OCI-LY1 (cell line): ENCODE data around the gene MDM4.

Experiments used
- H2AFZ ChIP-seq: fragments of 200-600 bp; sonication (generic), shearing (Covaris generic); 2 replicates; pipeline ENCODE4 v1.6.0; 2014; ENCODE audit warnings: antibody characterized with exemption, mild to moderate bottlenecking, low read length
- H3F3A ChIP-seq: fragments of 200-600 bp; sonication (generic), shearing (Covaris generic); 2 replicates; pipeline ENCODE4 v1.6.0; 2014; ENCODE audit warnings: mild to moderate bottlenecking, antibody characterized with exemption, low read length, moderate library complexity; ENCODE audit not compliant: insufficient read depth
- H3K27ac ChIP-seq: fragments of 200-600 bp; sonication (generic); 2 replicates; pipeline ENCODE4 v1.5.1; 2014; ENCODE audit warnings: low read length, mixed run types, mild to moderate bottlenecking, low read depth; ENCODE audit not compliant: poor library complexity, severe bottlenecking
- H3K27me3 ChIP-seq: fragments of 200-600 bp; sonication (generic); 2 replicates; pipeline ENCODE4 v1.6.0; 2014; ENCODE audit warnings: antibody characterized with exemption, mild to moderate bottlenecking, low read length, moderate library complexity; ENCODE audit not compliant: insufficient read depth
- H3K36me3 ChIP-seq: fragments of 200-600 bp; sonication (generic); 2 replicates; pipeline ENCODE4 v1.6.1; 2014; ENCODE audit warnings: mild to moderate bottlenecking, antibody characterized with exemption, low read length, moderate library complexity, mixed read lengths; ENCODE audit not compliant: insufficient read depth
- H3K4me1 ChIP-seq: fragments of 200-600 bp; sonication (generic); 2 replicates; pipeline ENCODE4 v1.5.1; 2014; ENCODE audit warnings: mild to moderate bottlenecking, low read length, moderate library complexity; ENCODE audit not compliant: insufficient read depth, severe bottlenecking
- H3K4me2 ChIP-seq: fragments of 200-600 bp; sonication (generic), shearing (Covaris generic); 2 replicates; pipeline ENCODE4 v1.6.1; 2014; ENCODE audit warnings: low read length
- H3K4me3 ChIP-seq: fragments of 200-600 bp; sonication (generic); 2 replicates; pipeline ENCODE4 v1.5.1; 2014; ENCODE audit warnings: low read length, low read depth, mild to moderate bottlenecking, mixed read lengths; ENCODE audit not compliant: poor library complexity, severe bottlenecking
- H3K79me2 ChIP-seq: fragments of 200-600 bp; shearing (Covaris generic); 2 replicates; pipeline ENCODE4 v1.6.1; 2016; ENCODE audit warnings: mixed run types, low read length, mixed read lengths; ENCODE audit not compliant: insufficient read depth
- H3K9ac ChIP-seq: fragments of 200-600 bp; sonication (generic), shearing (Covaris generic); 2 replicates; pipeline ENCODE4 v1.6.1; 2014; ENCODE audit warnings: mild to moderate bottlenecking, low read length, mixed read lengths
- H3K9me2 ChIP-seq: fragments of 200-600 bp; sonication (generic), shearing (Covaris generic); 2 replicates; pipeline ENCODE4 v1.6.1; 2014; ENCODE audit warnings: low read depth, mild to moderate bottlenecking, low read length, mixed read lengths
- H3K9me3 ChIP-seq: fragments of 200-600 bp; shearing (Covaris generic); 2 replicates; pipeline ENCODE4 v1.6.1; 2014; ENCODE audit warnings: low read length, mixed read lengths
- H4K20me1 ChIP-seq: fragments of 200-600 bp; sonication (generic), shearing (Covaris generic); 2 replicates; pipeline ENCODE4 v1.6.0; 2016; ENCODE audit warnings: mild to moderate bottlenecking, low read length; ENCODE audit not compliant: insufficient read depth
- CTCF ChIP-seq: fragments of 200-600 bp; sonication (generic), shearing (Covaris generic); IDR thresholded peaks from 2 replicates; pipeline ENCODE4 v1.5.1; 2017; ENCODE audit warnings: mild to moderate bottlenecking, antibody characterized with exemption, low read length, moderate library complexity, mixed read lengths
- EZH2 ChIP-seq: fragments of 200-600 bp; sonication (generic), shearing (Covaris generic); IDR thresholded peaks from 2 replicates; pipeline ENCODE4 v1.8.0; 2017; ENCODE audit warnings: borderline replicate concordance, mixed run types, mild to moderate bottlenecking, antibody characterized with exemption, low read length, moderate library complexity, mixed read lengths

MDM4 gene

GRCh38 chr1:204576422-204576821, 60.2 kb downstream of the MDM4 start:
- Histone ChIP-seq H3K79me2 (no peaks in the 10 kb centered on the region), H4K20me1 (no peaks in the 10 kb centered on the region), H3K9me3 (no peaks in the 10 kb centered on the region), H3K27me3 (no peaks in the 10 kb centered on the region), H3K4me2 (no peak overlapping the region), H3K9me2 (no peaks in the 10 kb centered on the region), H3K27ac (no peak overlapping the region), H3F3A (no peaks in the 10 kb centered on the region; the same call in 1 of the 2 replicates), H2AFZ (no peak overlapping the region), H3K36me3 (peaks cover 16% of the 10 kb centered on the region), H3K4me1 (peaks cover 18% of the 10 kb centered on the region), H3K4me3 (no peak overlapping the region), H3K9ac (no peak overlapping the region)
- no peak for TF ChIP-seq CTCF
- no peak for TF ChIP-seq EZH2

- Histone ChIP-seq H3F3A (no peaks in the 10 kb centered on the region; the same call in 1 of the 2 replicates), H2AFZ (no peak overlapping the region), H3K9me2 (no peaks in the 10 kb centered on the region), H3K27me3 (no peaks in the 10 kb centered on the region), H3K9ac (no peak overlapping the region), H3K36me3 (peaks cover 7% of the 10 kb centered on the region), H4K20me1 (no peaks in the 10 kb centered on the region), H3K4me1 (peaks cover 18% of the 10 kb centered on the region), H3K4me2 (no peak overlapping the region), H3K4me3 (no peak overlapping the region), H3K79me2 (no peaks in the 10 kb centered on the region), H3K9me3 (no peaks in the 10 kb centered on the region), H3K27ac (no peak overlapping the region)
- no peak for TF ChIP-seq EZH2
Observed at GRCh38 chr1:204577794-204578478, 61.7 kb downstream of the MDM4 start.

- Histone ChIP-seq H4K20me1 (no peaks in the 10 kb centered on the region), H3K9ac (no peak overlapping the region; the same call in 1 of the 2 replicates)
Observed at GRCh38 chr1:204578867-204579664, 62.9 kb downstream of the MDM4 start.

More at GRCh38 chr1:204578867-204579664, 62.9 kb downstream of the MDM4 start:
- H3K36me3 ChIP-seq: no peaks in the 10 kb centered on the region
- H3K4me2 ChIP-seq: peak overlapping the region; percentile 40
- no peak overlapping the region for H3K27ac ChIP-seq
- no peak overlapping the region for H2AFZ ChIP-seq
- H3K79me2 ChIP-seq: no peaks in the 10 kb centered on the region
- peaks cover 22% of the 10 kb centered on the region for H3K4me1 ChIP-seq
- H3K9me3 ChIP-seq: no peaks in the 10 kb centered on the region
- no peak overlapping the region for H3K4me3 ChIP-seq
- no peaks in the 10 kb centered on the region for H3K27me3 ChIP-seq
- TF ChIP-seq EZH2 (no peak), CTCF (no peak)
- H3F3A ChIP-seq: no peaks in the 10 kb centered on the region; the same call in 1 of the 2 replicates
- no peaks in the 10 kb centered on the region for H3K9me2 ChIP-seq
